ENCODE results near the gene ZBTB2. TPM values are rescaled to one million over a fixed set of nuclear protein-coding genes. Genes with fewer than 3 reads are reported as not detected.
"Not testable (repeated sequence)": the region's sequence is repeated elsewhere in the genome, so short reads cannot be mapped to it uniquely, and the experiment has no call there.

The ZBTB2 gene
- total and polyA plus RNA-seq, 8 donors = 3.1 to 6.6 (median 4.3) TPM

- intact Hi-C loops (cut with DNase I) = no loop called here
- H3K4me1 ChIP-seq = peaks cover 4 to 13% (median 8%) of the 10 kb centered on the region in 3 donors
- no peaks in the 10 kb centered on the region for H3K9me3 ChIP-seq
- DNase-seq (no peak), ATAC-seq (no peak), FAIRE-seq (no peak)
- WGBS, 2 donors = 86 to 96% methylated on average over 5 of the region's 5 CpGs
- no peak overlapping the region for H3K27ac ChIP-seq
- H3K27me3 ChIP-seq = no peaks in the 10 kb centered on the region
- H3K4me3 ChIP-seq = no peak overlapping the region
- no peaks in the 10 kb centered on the region for H3K36me3 ChIP-seq
- TF ChIP-seq CTCF (IDR thresholded peaks at IDR 0.05) = no peak
Measured at GRCh38 chr6:151384151-151384550, 7.2 kb downstream of the ZBTB2 start.

GRCh38 chr6:151382631-151383030, 8.7 kb downstream of the ZBTB2 start:
- WGBS, 2 donors = 94 to 97% methylated on average over 9 of the region's 9 CpGs

GRCh38 chr6:151381722-151382121, 9.6 kb downstream of the ZBTB2 start:
- TF ChIP-seq CTCF (IDR thresholded peaks at IDR 0.05) = no peak
- Histone ChIP-seq H3K27me3 (no peaks in the 10 kb centered on the region), H3K4me3 (no peak overlapping the region), H3K27ac (no peak overlapping the region), H3K4me1 (peaks cover 0 to 6% (median 0%) of the 10 kb centered on the region in 3 donors), H3K36me3 (no peaks in the 10 kb centered on the region), H3K9me3 (no peaks in the 10 kb centered on the region)
- FAIRE-seq (no peak), ATAC-seq (no peak), DNase-seq (no peak)
- WGBS, 2 donors = 81 to 85% methylated on average over 4 of the region's 4 CpGs
- intact Hi-C loops (cut with DNase I) = no loop called here

More at GRCh38 chr6:151382631-151383030, 8.7 kb downstream of the ZBTB2 start:
- H3K4me3 ChIP-seq; FAIRE-seq; H3K4me1 ChIP-seq; ATAC-seq; H3K36me3 ChIP-seq; intact Hi-C loops (cut with DNase I); DNase-seq; H3K9me3 ChIP-seq; H3K27me3 ChIP-seq; H3K27ac ChIP-seq: not testable (repeated sequence)

GRCh38 chr6:151380848-151381205, 10.5 kb downstream of the ZBTB2 start:
- Histone ChIP-seq H3K9me3 (no peaks in the 10 kb centered on the region), H3K4me3 (no peak overlapping the region), H3K4me1 (peaks cover 0 to 6% (median 0%) of the 10 kb centered on the region in 3 donors), H3K27ac (no peak overlapping the region), H3K27me3 (no peaks in the 10 kb centered on the region), H3K36me3 (no peaks in the 10 kb centered on the region)
- DNase-seq (no peak), ATAC-seq (no peak), FAIRE-seq (no peak)
- no peak for TF ChIP-seq CTCF (IDR thresholded peaks at IDR 0.05)
- WGBS, 2 donors = 97 to 100% methylated on average over 1 of the region's 1 CpG
- intact Hi-C loops (cut with DNase I) = no loop called here

- DNase-seq = no peak
- no peak for FAIRE-seq
- no peaks in the 10 kb centered on the region for H3K9me3 ChIP-seq
- intact Hi-C loops (cut with DNase I) = no loop called here
- ATAC-seq = peak in 3 of 4 donors; percentile 22 to 67 (median 48)
- H3K27me3 ChIP-seq = no peaks in the 10 kb centered on the region
- TF ChIP-seq CTCF (IDR thresholded peaks at IDR 0.05) = no peak
- WGBS, 2 donors = 89 to 94% methylated on average over 14 of the region's 14 CpGs
- no peak overlapping the region for H3K4me3 ChIP-seq
- H3K36me3 ChIP-seq = no peaks in the 10 kb centered on the region
- no peak overlapping the region for H3K27ac ChIP-seq
- H3K4me1 ChIP-seq = peaks cover 0 to 4% (median 0%) of the 10 kb centered on the region in 3 donors
Measured at GRCh38 chr6:151379933-151380847, 11.2 kb downstream of the ZBTB2 start.

Data from pancreas (tissue), 10 donors.